GM20000 (cell line): ENCODE results near the gene HS6ST3.

Experiments used
- DNase-seq: peaks from one replicate; pipeline ENCODE4 v3.0.0; 2012; ENCODE audit warnings: low spot score
- CTCF ChIP-seq: IDR thresholded peaks from 2 replicates; pipeline ENCODE4 v1.5.1; 2012; ENCODE audit warnings: mild to moderate bottlenecking, control low read depth; ENCODE audit errors: extremely low read depth, missing control alignments

The HS6ST3 gene

GRCh38 chr13:96806746-96807145, 716.8 kb downstream of the HS6ST3 start:
- DNase-seq, result no peak
- no peak for TF ChIP-seq CTCF

GRCh38 chr13:96809366-96810096, 719.6 kb downstream of the HS6ST3 start:
- DNase-seq, result no peak
- TF ChIP-seq CTCF, result no peak

GRCh38 chr13:96810104-96810503, 720.2 kb downstream of the HS6ST3 start:
- no peak for TF ChIP-seq CTCF
- DNase-seq, result no peak

GRCh38 chr13:96811049-96811448, 721.1 kb downstream of the HS6ST3 start:
- DNase-seq, result no peak

GRCh38 chr13:96816261-96816660, 726.4 kb downstream of the HS6ST3 start:
- no peak for DNase-seq
- TF ChIP-seq CTCF, result no peak

More at GRCh38 chr13:96811049-96811448, 721.1 kb downstream of the HS6ST3 start:
- TF ChIP-seq CTCF, result no peak

- TF ChIP-seq CTCF, result no peak
- no peak for DNase-seq
These were observed 727.0 kb downstream of the HS6ST3 start for GRCh38 chr13:96816874-96817273.

- no peak for TF ChIP-seq CTCF
- DNase-seq, result no peak
These were observed 727.5 kb downstream of the HS6ST3 start for GRCh38 chr13:96817336-96817941.
